ENCODE measurements around the gene S100A6.
"Not testable (repeated sequence)": the region's sequence is repeated elsewhere in the genome, so short reads cannot be mapped to it uniquely, and the experiment has no call there.

GRCh38 chr1:153575497-153575896 is 39.7 kb upstream of the S100A6 start:
- not testable (repeated sequence) for TF ChIP-seq EZH2phosphoT487 (IDR thresholded peaks at IDR 0.05; ENCODE audit: insufficient read depth, low read depth); EZH2 (IDR thresholded peaks at IDR 0.05; ENCODE audit: insufficient read depth, poor library complexity, severe bottlenecking)
